ENCODE results near the gene LYSMD2. TPM values are rescaled to one million over a fixed set of nuclear protein-coding genes. Genes with fewer than 3 reads are reported as not detected.

The LYSMD2 gene
- total RNA-seq, 2 experiments from 2014 or later = 17.4 TPM

DNA sequence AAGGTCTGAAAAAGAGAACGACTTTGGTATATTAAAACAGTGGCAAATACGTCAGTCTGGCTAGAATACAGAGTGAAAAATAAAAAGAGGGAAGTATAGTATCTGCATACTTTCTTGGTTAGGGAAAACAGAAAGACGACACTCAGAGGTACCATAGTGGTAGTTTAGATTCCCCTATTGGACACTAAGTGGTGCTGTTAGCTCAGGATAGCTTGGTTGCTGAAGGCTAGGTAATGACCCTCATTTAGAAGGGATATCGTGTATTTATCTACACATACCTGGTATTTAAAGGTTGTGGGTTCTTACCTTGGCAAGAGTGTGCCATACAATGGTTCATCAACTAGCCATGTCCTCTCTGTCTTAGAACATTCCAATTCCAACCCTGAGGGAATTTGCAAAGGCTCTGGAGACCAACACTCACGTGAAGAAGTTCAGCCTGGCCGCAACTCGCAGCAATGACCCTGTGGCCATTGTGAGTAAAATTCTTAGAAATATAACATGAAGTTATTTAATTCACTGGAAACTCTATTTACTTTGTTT is 45.0 kb upstream of the LYSMD2 start:
- Mint-ChIP-seq H3K27ac (no peak overlapping the region), H3K4me1 (ENCODE audit: low read depth) (no peaks in the 10 kb centered on the region), H3K27me3 (no peaks in the 10 kb centered on the region), H3K36me3 (ENCODE audit: low read depth) (peaks cover 68% of the 10 kb centered on the region), H3K4me3 (no peak overlapping the region), H3K9me3 (no peaks in the 10 kb centered on the region)
- DNase-seq = no peak
- ATAC-seq (ENCODE audit: poor library complexity) = no peak
- CTCF ChIA-PET = no interaction called here
- POLR2A ChIA-PET = no interaction called here
- H3K27ac ChIP-seq (ENCODE audit: low read depth in 1 of 2, low read length in 2 of 2) = no peak overlapping the region
- H3K9me3 ChIP-seq (ENCODE audit: control insufficient read depth in 1 of 2, insufficient read depth in 1 of 2, low read length in 2 of 2) = no peaks in the 10 kb centered on the region
- H3K4me3 ChIP-seq (ENCODE audit: low read length) = no peak overlapping the region
- H3K27me3 ChIP-seq (ENCODE audit: control insufficient read depth in 1 of 2, insufficient read depth in 2 of 2, low read length in 2 of 2) = no peaks in the 10 kb centered on the region
- TF ChIP-seq, protein P1, sequence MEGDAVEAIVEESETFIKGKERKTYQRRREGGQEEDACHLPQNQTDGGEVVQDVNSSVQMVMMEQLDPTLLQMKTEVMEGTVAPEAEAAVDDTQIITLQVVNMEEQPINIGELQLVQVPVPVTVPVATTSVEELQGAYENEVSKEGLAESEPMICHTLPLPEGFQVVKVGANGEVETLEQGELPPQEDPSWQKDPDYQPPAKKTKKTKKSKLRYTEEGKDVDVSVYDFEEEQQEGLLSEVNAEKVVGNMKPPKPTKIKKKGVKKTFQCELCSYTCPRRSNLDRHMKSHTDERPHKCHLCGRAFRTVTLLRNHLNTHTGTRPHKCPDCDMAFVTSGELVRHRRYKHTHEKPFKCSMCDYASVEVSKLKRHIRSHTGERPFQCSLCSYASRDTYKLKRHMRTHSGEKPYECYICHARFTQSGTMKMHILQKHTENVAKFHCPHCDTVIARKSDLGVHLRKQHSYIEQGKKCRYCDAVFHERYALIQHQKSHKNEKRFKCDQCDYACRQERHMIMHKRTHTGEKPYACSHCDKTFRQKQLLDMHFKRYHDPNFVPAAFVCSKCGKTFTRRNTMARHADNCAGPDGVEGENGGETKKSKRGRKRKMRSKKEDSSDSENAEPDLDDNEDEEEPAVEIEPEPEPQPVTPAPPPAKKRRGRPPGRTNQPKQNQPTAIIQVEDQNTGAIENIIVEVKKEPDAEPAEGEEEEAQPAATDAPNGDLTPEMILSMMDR (IDR thresholded peaks at IDR 0.05) = no peak
- intact Hi-C loops (cut with DNase I, micrococcal nuclease) = no loop called here
- peaks cover 23% of the 10 kb centered on the region for H3K36me3 ChIP-seq (ENCODE audit: insufficient read depth, low read length)
- no peaks in the 10 kb centered on the region for H3K4me1 ChIP-seq (ENCODE audit: insufficient read depth, low read length)

DNA sequence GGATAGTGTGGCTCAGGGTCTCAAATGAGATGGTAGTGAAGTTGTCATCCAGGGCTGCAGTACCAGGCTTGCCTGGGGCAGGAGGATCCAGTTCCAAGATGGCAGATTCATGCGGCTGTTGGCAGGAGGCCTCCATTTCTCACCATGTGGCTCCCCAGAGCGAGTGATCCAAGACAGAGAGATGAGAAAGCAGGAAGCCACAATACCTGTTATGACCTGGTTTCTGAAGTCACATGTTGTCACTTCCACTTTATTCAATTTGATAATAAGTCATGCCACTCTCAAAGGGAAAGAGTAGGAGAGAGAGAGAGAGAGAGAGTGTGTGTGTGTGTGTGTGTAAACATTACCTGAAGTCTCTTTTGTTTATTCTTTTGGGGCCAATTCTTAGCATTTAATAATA is 44.1 kb upstream of the LYSMD2 start:
- H3K4me3 Mint-ChIP-seq = no peak overlapping the region
- intact Hi-C loops (cut with DNase I, micrococcal nuclease) = no loop called here
- no peak for ATAC-seq (ENCODE audit: poor library complexity)

DNA sequence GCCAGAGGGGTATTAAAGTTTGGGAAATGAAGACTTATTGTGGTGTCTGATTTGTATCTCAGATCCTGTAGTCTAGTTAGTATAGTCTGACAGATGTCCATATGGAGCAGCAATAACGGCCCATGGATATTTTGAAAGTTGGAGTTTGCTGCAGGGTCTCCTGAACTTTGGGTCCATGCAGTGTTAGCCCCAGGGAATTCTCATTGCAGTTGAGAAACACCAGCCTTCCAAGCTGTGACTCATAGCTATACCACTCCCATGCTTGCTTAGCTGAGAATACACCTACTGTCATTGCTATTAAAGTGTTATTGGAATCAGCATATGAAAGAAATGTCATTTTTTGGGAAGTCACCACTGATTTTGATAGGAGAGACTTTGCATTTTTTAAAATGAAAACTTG is 43.2 kb upstream of the LYSMD2 start:
- Mint-ChIP-seq H3K27ac (no peak overlapping the region), H3K9me3 (no peaks in the 10 kb centered on the region), H3K4me1 (ENCODE audit: low read depth) (peaks cover 9% of the 10 kb centered on the region), H3K36me3 (ENCODE audit: low read depth) (peaks cover 72% of the 10 kb centered on the region), H3K4me3 (no peak overlapping the region), H3K27me3 (no peaks in the 10 kb centered on the region)
- Histone ChIP-seq H3K4me1 (ENCODE audit: insufficient read depth, low read length) (no peaks in the 10 kb centered on the region), H3K27ac (ENCODE audit: low read depth in 1 of 2, low read length in 2 of 2) (no peak overlapping the region), H3K9me3 (ENCODE audit: control insufficient read depth in 1 of 2, insufficient read depth in 1 of 2, low read length in 2 of 2) (no peaks in the 10 kb centered on the region), H3K27me3 (ENCODE audit: control insufficient read depth in 1 of 2, insufficient read depth in 2 of 2, low read length in 2 of 2) (no peaks in the 10 kb centered on the region), H3K36me3 (ENCODE audit: insufficient read depth, low read length) (peaks cover 26% of the 10 kb centered on the region), H3K4me3 (ENCODE audit: low read length) (no peak overlapping the region)
- ATAC-seq (ENCODE audit: poor library complexity) (no peak), DNase-seq (no peak)
- CTCF ChIA-PET = interaction anchor here (0.5 to 1.8 kb wide), 2 partner anchors 125 to 131 kb away, joined by 3 to 5 read pairs; no protein-coding TSS in a partner anchor
- intact Hi-C loops (cut with DNase I, micrococcal nuclease) = no loop called here
- TF ChIP-seq, protein P1 (IDR thresholded peaks at IDR 0.05) = no peak
- POLR2A ChIA-PET = interaction anchor here (0.7 kb wide), 1 partner anchor 11 kb away, joined by 3 read pairs; no protein-coding TSS in a partner anchor

More for the DNA sequence above, 44.1 kb upstream of the LYSMD2 start:
- no peaks in the 10 kb centered on the region for H3K27me3 Mint-ChIP-seq
- no peak for DNase-seq
- Histone ChIP-seq H3K4me3 (ENCODE audit: low read length) (no peak overlapping the region), H3K36me3 (ENCODE audit: insufficient read depth, low read length) (peaks cover 23% of the 10 kb centered on the region), H3K9me3 (ENCODE audit: control insufficient read depth in 1 of 2, insufficient read depth in 1 of 2, low read length in 2 of 2) (no peaks in the 10 kb centered on the region), H3K4me1 (ENCODE audit: insufficient read depth, low read length) (no peaks in the 10 kb centered on the region), H3K27ac (ENCODE audit: low read depth in 1 of 2, low read length in 2 of 2) (no peak overlapping the region), H3K27me3 (ENCODE audit: control insufficient read depth in 1 of 2, insufficient read depth in 2 of 2, low read length in 2 of 2) (no peaks in the 10 kb centered on the region)
- H3K36me3 Mint-ChIP-seq (ENCODE audit: low read depth) = peaks cover 72% of the 10 kb centered on the region
- ChIA-PET POLR2A (no interaction called here), CTCF (interaction anchor here (1.8 kb wide), 1 partner anchor 132 kb away, joined by 5 read pairs; no protein-coding TSS in a partner anchor)
- peaks cover 5% of the 10 kb centered on the region for H3K4me1 Mint-ChIP-seq (ENCODE audit: low read depth)
- H3K9me3 Mint-ChIP-seq = no peaks in the 10 kb centered on the region
- H3K27ac Mint-ChIP-seq = no peak overlapping the region
- TF ChIP-seq, protein P1 (IDR thresholded peaks at IDR 0.05) = no peak

Data from CD4-positive, alpha-beta T cell (primary cell).